ENCODE measurements around the gene PPT2. TPM values are rescaled to one million over a fixed set of nuclear protein-coding genes. Genes with fewer than 3 reads are reported as not detected.
"Not testable (repeated sequence)": the region's sequence is repeated elsewhere in the genome, so short reads cannot be mapped to it uniquely, and the experiment has no call there.

PPT2 gene
- total and polyA plus RNA-seq, 2 donors (not counting 1 experiment from before 2014, with no cell fraction given), result 13.7 to 37.3 TPM

DNA sequence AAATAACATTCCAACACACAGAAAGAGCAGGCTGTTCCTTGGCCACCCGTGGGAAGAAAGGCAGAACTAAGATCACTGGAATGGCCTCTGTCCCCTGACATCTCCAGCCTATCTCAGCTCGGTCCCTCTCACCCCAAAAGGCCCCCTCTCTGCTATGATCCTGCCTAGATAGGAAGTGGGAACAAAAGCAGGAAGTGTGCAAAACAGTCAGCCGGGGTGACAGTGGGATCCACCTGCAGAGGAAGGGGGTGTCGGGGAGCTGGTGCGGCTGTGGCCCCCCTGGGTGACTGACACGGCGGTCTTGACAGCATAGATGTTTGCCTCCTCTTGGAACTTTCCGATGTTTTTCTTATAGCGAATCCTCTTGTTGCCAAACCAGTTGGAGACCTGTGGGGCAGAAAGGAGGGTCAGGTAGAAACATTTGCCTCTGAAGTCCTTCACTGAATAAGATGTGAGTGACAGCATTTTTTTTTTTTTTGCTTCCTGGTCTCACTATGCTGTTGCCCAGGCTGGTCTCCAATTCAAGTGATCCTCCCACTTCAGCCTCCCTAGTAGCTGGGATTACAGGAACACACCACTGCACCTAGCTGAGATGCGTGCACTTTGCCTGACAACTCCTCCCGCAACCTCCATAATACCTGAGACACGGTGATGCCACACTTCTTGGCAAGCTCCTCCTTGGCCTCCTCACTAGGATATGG, 33.2 kb downstream of the PPT2 start:
- Histone ChIP-seq H3K27ac (ENCODE audit: insufficient read depth, low read length) (no peak overlapping the region), H3K36me3 (ENCODE audit: control insufficient read depth, insufficient read depth, low read length) (peaks cover 12% of the 10 kb centered on the region), H3K27me3 (ENCODE audit: control insufficient read depth, insufficient read depth, low read length) (no peaks in the 10 kb centered on the region), H2AFZ (ENCODE audit: low read length) (no peak overlapping the region), H3K79me2 (ENCODE audit: control insufficient read depth, insufficient read depth, low read length) (peaks cover 20% of the 10 kb centered on the region), H3K4me3 (replicated peaks in 1 of 4; ENCODE audit: control extremely low read depth in 1 of 4, insufficient read depth in 1 of 4, low read depth in 3 of 4, low read length in 4 of 4) (no peak overlapping the region), H3K4me1 (ENCODE audit: control insufficient read depth, extremely low read depth, insufficient read depth, low read length) (peaks cover 6% of the 10 kb centered on the region), H3K9me3 (ENCODE audit: control insufficient read depth, insufficient read depth, low read depth, low read length) (no peaks in the 10 kb centered on the region), H4K20me1 (ENCODE audit: control insufficient read depth, extremely low read depth, insufficient read depth, low read length) (no peaks in the 10 kb centered on the region), H3K9ac (ENCODE audit: insufficient read depth, low read length) (no peak overlapping the region), H3K4me2 (ENCODE audit: extremely low read depth, insufficient read depth, low read length) (no peak overlapping the region)
- DNase-seq (ENCODE audit: low read depth in 2 of 2), result no peak
- TF ChIP-seq EZH2 (IDR thresholded peaks at IDR 0.05; ENCODE audit: low read length, missing control alignments), result no peak
- TF ChIP-seq, protein P1, sequence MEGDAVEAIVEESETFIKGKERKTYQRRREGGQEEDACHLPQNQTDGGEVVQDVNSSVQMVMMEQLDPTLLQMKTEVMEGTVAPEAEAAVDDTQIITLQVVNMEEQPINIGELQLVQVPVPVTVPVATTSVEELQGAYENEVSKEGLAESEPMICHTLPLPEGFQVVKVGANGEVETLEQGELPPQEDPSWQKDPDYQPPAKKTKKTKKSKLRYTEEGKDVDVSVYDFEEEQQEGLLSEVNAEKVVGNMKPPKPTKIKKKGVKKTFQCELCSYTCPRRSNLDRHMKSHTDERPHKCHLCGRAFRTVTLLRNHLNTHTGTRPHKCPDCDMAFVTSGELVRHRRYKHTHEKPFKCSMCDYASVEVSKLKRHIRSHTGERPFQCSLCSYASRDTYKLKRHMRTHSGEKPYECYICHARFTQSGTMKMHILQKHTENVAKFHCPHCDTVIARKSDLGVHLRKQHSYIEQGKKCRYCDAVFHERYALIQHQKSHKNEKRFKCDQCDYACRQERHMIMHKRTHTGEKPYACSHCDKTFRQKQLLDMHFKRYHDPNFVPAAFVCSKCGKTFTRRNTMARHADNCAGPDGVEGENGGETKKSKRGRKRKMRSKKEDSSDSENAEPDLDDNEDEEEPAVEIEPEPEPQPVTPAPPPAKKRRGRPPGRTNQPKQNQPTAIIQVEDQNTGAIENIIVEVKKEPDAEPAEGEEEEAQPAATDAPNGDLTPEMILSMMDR (conservative IDR thresholded peaks at IDR 0.05 in 1 of 2, IDR thresholded peaks at IDR 0.05 in 1 of 2; ENCODE audit: low read depth in 1 of 2, low read length in 2 of 2), result no peak

DNA sequence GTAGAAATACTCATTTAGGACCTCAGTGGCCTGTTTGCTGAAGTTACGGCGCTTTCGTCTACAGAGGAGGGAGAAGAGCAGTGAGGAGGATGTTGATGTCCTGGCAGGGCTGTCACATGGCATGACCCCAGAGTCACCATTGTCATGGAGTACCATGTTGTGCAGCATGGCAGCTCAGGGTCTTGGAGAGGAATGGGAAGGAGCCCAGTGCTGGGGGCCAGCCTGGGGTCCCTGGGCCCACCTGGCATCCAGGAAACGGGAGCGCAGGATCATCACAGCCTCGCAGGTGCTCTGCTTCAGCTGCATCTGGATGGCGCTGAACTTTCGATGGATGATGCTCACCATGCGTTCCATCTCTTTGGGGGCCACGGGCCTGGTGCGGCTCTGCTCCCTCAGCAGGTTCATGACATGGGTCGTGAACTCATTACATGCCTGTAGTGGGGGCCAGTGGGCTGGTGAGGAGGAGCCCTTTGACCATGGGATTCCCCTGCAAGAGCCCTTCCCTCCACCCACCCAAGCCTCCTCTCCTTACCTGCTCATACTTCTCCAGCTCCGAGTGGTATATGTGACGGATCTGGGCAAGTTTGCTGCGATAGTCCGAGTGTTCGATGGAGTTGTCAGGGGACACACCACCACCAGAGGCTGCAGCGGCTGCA, 33.9 kb downstream of the PPT2 start:
- not testable (repeated sequence) for H3K27ac ChIP-seq (ENCODE audit: insufficient read depth, low read length); H4K20me1 ChIP-seq (ENCODE audit: control insufficient read depth, extremely low read depth, insufficient read depth, low read length); H3K27me3 ChIP-seq (ENCODE audit: control insufficient read depth, insufficient read depth, low read length); DNase-seq (ENCODE audit: low read depth in 2 of 2); H3K9ac ChIP-seq (ENCODE audit: insufficient read depth, low read length); H3K36me3 ChIP-seq (ENCODE audit: control insufficient read depth, insufficient read depth, low read length); H2AFZ ChIP-seq (ENCODE audit: low read length); H3K9me3 ChIP-seq (ENCODE audit: control insufficient read depth, insufficient read depth, low read depth, low read length)
- peak overlapping the region; percentile 93 for H3K4me2 ChIP-seq (ENCODE audit: extremely low read depth, insufficient read depth, low read length)
- H3K79me2 ChIP-seq (ENCODE audit: control insufficient read depth, insufficient read depth, low read length), result peaks cover 20% of the 10 kb centered on the region
- H3K4me1 ChIP-seq (ENCODE audit: control insufficient read depth, extremely low read depth, insufficient read depth, low read length), result peaks cover 11% of the 10 kb centered on the region
- H3K4me3 ChIP-seq (replicated peaks in 1 of 4; ENCODE audit: control extremely low read depth in 1 of 4, insufficient read depth in 1 of 4, low read depth in 3 of 4, low read length in 4 of 4), result peak overlapping the region; percentile 34 to 83 (median 72)

DNA sequence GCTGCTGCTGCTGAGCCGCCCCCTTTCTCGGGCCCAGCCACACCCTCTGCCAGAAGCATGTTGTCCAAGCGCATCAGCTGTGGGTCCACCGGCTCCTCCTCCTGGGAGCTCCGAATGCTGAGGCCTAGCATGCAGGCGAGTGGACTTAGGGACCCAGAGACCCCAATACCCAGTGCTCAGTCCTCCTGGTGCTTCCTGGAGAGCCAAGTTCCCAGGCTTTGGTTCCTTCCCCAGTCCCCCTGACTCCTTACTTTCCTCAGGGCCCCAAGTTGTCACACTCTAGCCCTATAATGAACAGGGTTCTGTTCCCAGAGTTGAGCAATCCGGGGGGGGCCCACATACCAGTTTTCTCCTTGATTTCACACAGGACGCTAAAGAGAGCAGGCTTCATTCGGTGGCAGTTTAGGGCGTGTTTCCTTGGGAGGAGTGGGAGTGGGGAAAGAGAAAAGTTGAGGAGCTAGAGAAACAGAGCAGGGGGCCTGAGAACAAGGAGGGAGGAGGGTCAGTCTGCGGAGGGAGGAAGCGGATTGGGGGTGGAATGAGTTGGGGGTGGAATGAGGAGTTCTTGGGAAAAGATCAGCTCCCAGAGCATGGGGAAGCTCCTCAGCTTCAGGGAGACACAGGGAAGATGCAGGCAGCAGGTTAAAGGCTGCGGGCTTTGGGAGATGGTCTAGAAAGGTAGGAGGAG, 34.6 kb downstream of the PPT2 start:
- peak overlapping the region; percentile 69 for H3K9ac ChIP-seq (ENCODE audit: insufficient read depth, low read length)
- peaks cover 11% of the 10 kb centered on the region for H3K4me1 ChIP-seq (ENCODE audit: control insufficient read depth, extremely low read depth, insufficient read depth, low read length)
- TF ChIP-seq, protein P1 (conservative IDR thresholded peaks at IDR 0.05 in 1 of 2, IDR thresholded peaks at IDR 0.05 in 1 of 2; ENCODE audit: low read depth in 1 of 2, low read length in 2 of 2), result no peak
- no peak for TF ChIP-seq EZH2 (IDR thresholded peaks at IDR 0.05; ENCODE audit: low read length, missing control alignments)
- peak overlapping the region; percentile 34 to 83 (median 72) for H3K4me3 ChIP-seq (replicated peaks in 1 of 4; ENCODE audit: control extremely low read depth in 1 of 4, insufficient read depth in 1 of 4, low read depth in 3 of 4, low read length in 4 of 4)
- peak; percentile 22 to 26 for DNase-seq (ENCODE audit: low read depth in 2 of 2)
- H4K20me1 ChIP-seq (ENCODE audit: control insufficient read depth, extremely low read depth, insufficient read depth, low read length), result no peaks in the 10 kb centered on the region
- H3K27me3 ChIP-seq (ENCODE audit: control insufficient read depth, insufficient read depth, low read length), result no peaks in the 10 kb centered on the region
- H3K4me2 ChIP-seq (ENCODE audit: extremely low read depth, insufficient read depth, low read length), result peak overlapping the region; percentile 93
- H3K27ac ChIP-seq (ENCODE audit: insufficient read depth, low read length), result peak overlapping the region; percentile 69
- no peak overlapping the region for H2AFZ ChIP-seq (ENCODE audit: low read length)
- no peaks in the 10 kb centered on the region for H3K9me3 ChIP-seq (ENCODE audit: control insufficient read depth, insufficient read depth, low read depth, low read length)
- H3K79me2 ChIP-seq (ENCODE audit: control insufficient read depth, insufficient read depth, low read length), result peaks cover 20% of the 10 kb centered on the region
- peaks cover 8% of the 10 kb centered on the region for H3K36me3 ChIP-seq (ENCODE audit: control insufficient read depth, insufficient read depth, low read length)

Measured in fibroblast of lung (primary cell).